ENCODE measurements around the gene HDHD5.

Gene HDHD5

DNA sequence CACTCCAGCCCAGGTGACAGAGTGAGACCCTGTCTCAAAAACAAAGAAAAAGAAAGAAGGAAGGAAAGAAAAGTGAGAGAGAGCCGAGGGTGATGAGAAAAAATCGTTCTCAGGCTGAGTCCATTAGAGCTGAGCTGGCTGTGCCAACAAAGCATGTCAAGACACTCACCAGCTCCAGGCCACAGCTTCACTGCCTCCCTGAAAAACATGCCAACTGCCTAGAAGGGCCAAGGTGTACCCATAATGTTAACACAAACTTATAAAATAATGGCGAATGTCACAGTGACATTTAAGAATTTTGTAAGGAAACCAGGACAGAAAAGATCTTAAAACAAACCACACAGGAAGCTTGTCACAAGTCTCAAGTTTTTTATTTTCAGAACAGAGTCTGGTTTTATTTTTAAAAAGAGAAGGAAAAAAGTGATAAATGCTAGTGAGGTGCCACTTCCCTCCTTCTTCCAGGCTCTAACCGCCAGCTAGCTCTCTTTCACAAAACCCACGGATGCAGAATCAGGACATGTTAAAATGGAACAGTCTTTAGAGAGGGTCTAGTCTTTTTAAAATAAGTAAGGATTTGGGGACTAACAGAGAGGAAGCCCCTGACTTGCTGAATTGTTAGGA, 43.0 kb downstream of the HDHD5 start:
- Histone ChIP-seq H4K20me1 (peaks cover 61% of the 10 kb centered on the region), H3K4me1 (peaks cover 86% of the 10 kb centered on the region), H3K36me3 (no peaks in the 10 kb centered on the region), H3K4me2 (peak overlapping the region; percentile 99), H3K9ac (peak overlapping the region; percentile 47; the same call in 1 of the 2 replicates), H3K9me3 (no peaks in the 10 kb centered on the region), H3K27ac (peak overlapping the region; percentile 61), H3K27me3 (peaks cover 4% of the 10 kb centered on the region; the same call in 1 of the 2 replicates), H3K4me3 (no peak overlapping the region)
- no peak for TF ChIP-seq Cebpa-rat (IDR thresholded peaks at IDR 0.05)

DNA sequence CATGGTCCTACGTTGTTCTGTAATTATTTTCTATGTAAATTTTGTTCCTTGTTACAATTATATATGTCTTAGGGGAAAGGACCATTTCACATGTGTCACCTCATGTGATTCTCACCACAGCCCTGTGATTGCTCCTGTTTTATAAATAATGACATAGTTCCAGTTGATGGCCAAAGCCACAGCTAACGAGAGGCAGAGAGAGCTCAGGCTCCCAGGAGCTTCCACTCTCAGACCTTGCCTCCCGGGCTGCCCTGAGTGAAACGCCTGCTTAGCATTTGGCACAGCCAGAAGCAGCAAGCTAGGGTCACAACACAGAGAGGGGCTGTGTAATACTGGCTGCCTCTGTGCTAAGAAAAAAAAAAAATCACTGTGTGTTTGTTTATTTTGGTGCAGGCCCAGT, 43.8 kb downstream of the HDHD5 start:
- Histone ChIP-seq H3K4me3 (no peak overlapping the region), H3K27me3 (0 out of 2 replicates have a peak, but pooled peaks cover under 1% of the 10 kb centered on the region), H3K9ac (no peak overlapping the region), H4K20me1 (peaks cover 59% of the 10 kb centered on the region), H3K36me3 (peaks cover 6% of the 10 kb centered on the region), H3K9me3 (no peaks in the 10 kb centered on the region), H3K4me1 (peaks cover 84% of the 10 kb centered on the region), H3K27ac (peak overlapping the region; percentile 61; the same call in 1 of the 2 replicates), H3K4me2 (peak overlapping the region; percentile 99)
- TF ChIP-seq Cebpa-rat (IDR thresholded peaks at IDR 0.05) = no peak

DNA sequence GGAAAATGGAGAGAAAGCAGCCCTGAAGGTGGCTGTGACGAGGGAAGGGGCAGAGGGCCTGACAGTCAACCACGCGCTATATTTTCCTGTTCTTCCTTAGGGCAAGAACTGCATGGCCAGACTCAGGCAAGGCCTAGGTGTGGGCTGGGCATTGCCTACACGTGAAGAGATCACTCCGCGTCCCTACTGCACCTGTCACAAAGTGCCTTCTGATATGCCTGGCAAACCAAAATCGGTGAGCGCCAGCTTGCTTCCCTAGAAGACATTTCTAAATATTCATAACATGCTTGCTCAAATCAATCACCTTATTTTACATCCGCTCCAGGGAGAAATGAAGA, 44.2 kb downstream of the HDHD5 start:
- Histone ChIP-seq H3K4me3 (no peak overlapping the region), H3K9ac (no peak overlapping the region), H3K27ac (0 out of 2 replicates have a peak overlapping the region, but pooled peaks have one; percentile 18), H3K4me1 (peaks cover 80% of the 10 kb centered on the region), H3K9me3 (no peaks in the 10 kb centered on the region), H4K20me1 (peaks cover 59% of the 10 kb centered on the region), H3K27me3 (no peaks in the 10 kb centered on the region), H3K4me2 (peak overlapping the region; percentile 99), H3K36me3 (peaks cover 9% of the 10 kb centered on the region)
- TF ChIP-seq Cebpa-rat (IDR thresholded peaks at IDR 0.05) = no peak

DNA sequence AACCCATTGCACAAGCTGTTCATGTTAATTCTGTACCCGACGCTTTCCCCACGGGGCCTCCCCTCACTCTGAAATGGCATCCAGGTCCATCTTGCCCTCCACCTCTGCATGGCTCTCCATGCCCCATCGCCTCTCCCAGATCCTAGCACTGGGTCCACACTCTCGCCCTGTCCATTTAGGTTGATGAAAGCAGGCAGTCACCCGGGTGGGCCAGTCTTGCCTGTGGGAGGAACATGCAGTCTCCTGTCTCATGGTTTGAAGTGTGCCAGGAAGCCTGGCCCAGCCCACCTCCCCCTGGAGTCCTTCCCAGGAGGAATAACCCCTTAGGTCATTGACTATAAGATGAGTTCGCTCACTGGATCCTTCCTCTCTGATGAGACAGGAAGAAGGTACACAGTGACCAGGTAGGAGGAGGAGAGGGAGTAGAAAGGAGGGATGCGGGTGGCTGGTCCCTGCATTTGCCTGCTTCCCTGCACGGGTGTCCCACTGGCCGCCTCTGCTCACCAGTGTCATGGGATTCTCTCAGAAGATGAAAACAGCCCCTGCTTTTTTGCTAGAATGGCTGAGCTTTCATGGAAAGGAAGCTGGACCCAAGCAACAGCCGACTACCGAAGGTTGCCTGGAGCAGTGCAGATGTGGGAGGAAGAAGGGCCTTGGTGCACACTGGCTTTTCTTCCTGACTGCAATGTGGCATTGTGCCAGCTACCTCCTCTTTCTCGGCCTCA, 44.7 kb downstream of the HDHD5 start:
- no peak for TF ChIP-seq Cebpa-rat (IDR thresholded peaks at IDR 0.05)
- Histone ChIP-seq H3K9ac (no peak overlapping the region), H4K20me1 (peaks cover 59% of the 10 kb centered on the region), H3K9me3 (no peaks in the 10 kb centered on the region), H3K4me2 (peak overlapping the region; percentile 99), H3K4me3 (no peak overlapping the region), H3K36me3 (peaks cover 15% of the 10 kb centered on the region), H3K27me3 (no peaks in the 10 kb centered on the region), H3K4me1 (peaks cover 75% of the 10 kb centered on the region), H3K27ac (peak overlapping the region; percentile 18)

DNA sequence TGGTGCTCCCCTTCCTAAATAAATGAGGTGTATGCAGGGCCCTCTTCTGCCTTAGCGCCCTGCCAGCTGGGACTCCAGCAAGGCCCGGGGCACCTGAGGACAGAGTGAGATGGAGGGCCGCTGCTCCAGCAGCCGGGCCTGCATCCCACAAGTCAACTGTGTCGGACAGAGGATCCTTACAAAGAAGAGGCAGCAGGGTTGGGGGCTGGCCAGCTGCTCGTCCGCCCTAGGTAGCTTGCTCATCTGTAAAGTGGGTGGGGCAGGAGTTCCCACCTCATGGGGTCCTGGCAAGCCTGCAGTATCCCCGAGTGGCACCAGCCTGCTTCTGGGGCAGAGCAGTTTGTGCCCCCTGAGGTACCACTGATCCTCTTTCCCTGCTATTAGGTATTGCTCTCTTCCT, 45.5 kb downstream of the HDHD5 start:
- TF ChIP-seq Cebpa-rat (IDR thresholded peaks at IDR 0.05) = no peak
- H3K27ac ChIP-seq = no peak overlapping the region
- H3K4me3 ChIP-seq = no peak overlapping the region
- no peak overlapping the region for H3K4me2 ChIP-seq
- no peaks in the 10 kb centered on the region for H3K27me3 ChIP-seq
- H3K9ac ChIP-seq = no peak overlapping the region
- H3K4me1 ChIP-seq = peaks cover 67% of the 10 kb centered on the region
- peaks cover 59% of the 10 kb centered on the region for H4K20me1 ChIP-seq
- H3K9me3 ChIP-seq = no peaks in the 10 kb centered on the region
- H3K36me3 ChIP-seq = peaks cover 22% of the 10 kb centered on the region

DNA sequence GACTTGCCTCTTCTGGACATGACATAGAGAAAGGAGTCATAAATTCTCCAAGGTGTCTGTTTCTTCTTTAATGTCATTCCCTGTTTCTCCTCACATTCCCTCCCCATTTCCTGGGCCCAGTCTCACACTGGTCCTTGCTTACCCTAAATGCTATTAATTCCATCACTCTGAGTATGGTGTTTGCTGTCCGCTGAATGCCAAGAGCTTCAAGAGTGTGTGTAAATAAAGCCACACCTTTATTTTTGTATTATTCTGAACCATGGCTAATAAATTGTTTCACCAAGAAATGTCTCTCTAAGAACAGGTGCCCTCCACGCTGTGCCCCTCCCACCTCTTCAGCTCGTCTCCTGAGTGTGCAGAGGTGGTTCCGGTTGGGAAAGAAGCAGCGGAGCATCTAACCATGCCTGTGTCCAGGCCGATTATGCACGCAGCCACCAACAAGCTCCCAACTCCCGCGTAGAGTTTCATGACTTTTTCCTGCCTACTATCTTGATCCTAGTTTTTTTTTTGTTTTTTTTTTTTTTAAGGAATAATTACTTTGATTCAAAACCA, 46.5 kb downstream of the HDHD5 start:
- no peak overlapping the region for H3K27ac ChIP-seq
- H3K4me3 ChIP-seq = no peak overlapping the region
- H3K36me3 ChIP-seq = peaks cover 32% of the 10 kb centered on the region
- no peaks in the 10 kb centered on the region for H3K27me3 ChIP-seq
- peaks cover 57% of the 10 kb centered on the region for H3K4me1 ChIP-seq
- no peak for TF ChIP-seq Cebpa-rat (IDR thresholded peaks at IDR 0.05)
- H3K4me2 ChIP-seq = no peak overlapping the region; the same call in 1 of the 2 replicates
- no peaks in the 10 kb centered on the region for H3K9me3 ChIP-seq
- peaks cover 56% of the 10 kb centered on the region for H4K20me1 ChIP-seq
- H3K9ac ChIP-seq = no peak overlapping the region

DNA sequence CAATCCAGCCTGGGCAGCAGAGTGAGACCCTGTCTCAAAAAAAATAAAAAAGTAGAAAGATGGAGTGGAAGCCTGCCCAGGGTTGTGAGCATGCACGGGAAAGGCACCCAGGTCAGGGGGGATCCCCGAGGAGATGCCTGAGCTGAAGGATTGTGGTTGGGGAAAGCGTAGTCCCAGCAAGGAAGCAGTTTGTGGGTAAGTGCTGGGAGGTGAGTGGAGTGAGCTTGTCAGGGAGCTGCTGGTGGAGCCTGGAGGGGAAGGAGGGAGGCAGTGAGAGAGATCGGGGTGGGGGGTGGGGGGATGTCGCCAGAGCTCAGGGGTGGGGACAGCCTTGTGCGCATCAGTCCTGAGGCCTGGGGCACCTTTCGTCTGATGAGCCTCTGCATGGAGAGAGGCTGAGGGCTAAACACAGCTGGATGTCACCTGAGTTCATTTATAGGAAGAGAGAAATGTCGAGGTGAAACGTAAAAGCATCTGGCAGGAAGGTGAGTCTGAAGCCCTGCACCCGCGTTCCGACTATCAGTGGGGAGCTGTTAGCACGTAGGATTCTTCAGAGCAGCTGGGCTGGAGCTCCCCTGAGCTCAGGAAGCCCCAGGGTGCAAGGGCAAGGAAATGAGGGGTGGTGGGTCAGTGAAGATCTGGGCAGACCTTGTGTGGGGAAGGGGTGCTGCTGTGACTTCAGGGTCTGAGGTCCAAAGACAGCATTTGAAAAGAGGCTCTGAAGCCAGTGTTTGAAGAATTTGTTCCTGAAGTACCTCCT, 48.1 kb downstream of the HDHD5 start:
- no peaks in the 10 kb centered on the region for H3K27me3 ChIP-seq
- H3K36me3 ChIP-seq = peaks cover 42% of the 10 kb centered on the region
- no peak overlapping the region for H3K9ac ChIP-seq
- H3K4me1 ChIP-seq = peaks cover 56% of the 10 kb centered on the region
- no peak for TF ChIP-seq Cebpa-rat (IDR thresholded peaks at IDR 0.05)
- no peak overlapping the region for H3K4me2 ChIP-seq
- no peaks in the 10 kb centered on the region for H3K9me3 ChIP-seq
- H4K20me1 ChIP-seq = peaks cover 66% of the 10 kb centered on the region
- H3K4me3 ChIP-seq = no peak overlapping the region
- no peak overlapping the region for H3K27ac ChIP-seq

DNA sequence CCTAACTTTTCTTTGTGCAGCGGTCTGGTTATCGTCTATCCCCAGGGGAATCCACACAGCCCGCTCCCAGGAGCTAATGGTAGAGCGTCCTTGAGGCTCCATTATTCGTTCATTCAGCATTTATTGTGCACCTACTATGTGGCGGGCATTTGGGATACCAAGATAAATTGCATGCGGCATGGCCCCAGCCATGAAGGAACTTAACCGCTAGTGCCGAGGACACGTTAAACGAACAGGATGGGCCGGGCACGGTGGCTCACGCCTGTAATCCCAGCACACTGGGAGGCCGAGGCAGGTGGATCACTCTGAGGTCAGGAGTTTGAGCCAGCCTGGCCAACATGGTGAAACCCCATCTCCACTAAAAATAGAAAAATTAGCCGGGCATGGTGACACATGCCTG, 49.1 kb downstream of the HDHD5 start:
- Histone ChIP-seq H4K20me1 (peaks cover 72% of the 10 kb centered on the region), H3K36me3 (peaks cover 52% of the 10 kb centered on the region), H3K27me3 (no peaks in the 10 kb centered on the region), H3K4me3 (no peak overlapping the region), H3K4me2 (no peak overlapping the region), H3K9ac (no peak overlapping the region), H3K9me3 (no peaks in the 10 kb centered on the region), H3K4me1 (peaks cover 51% of the 10 kb centered on the region), H3K27ac (no peak overlapping the region)
- no peak for TF ChIP-seq Cebpa-rat (IDR thresholded peaks at IDR 0.05)

DNA sequence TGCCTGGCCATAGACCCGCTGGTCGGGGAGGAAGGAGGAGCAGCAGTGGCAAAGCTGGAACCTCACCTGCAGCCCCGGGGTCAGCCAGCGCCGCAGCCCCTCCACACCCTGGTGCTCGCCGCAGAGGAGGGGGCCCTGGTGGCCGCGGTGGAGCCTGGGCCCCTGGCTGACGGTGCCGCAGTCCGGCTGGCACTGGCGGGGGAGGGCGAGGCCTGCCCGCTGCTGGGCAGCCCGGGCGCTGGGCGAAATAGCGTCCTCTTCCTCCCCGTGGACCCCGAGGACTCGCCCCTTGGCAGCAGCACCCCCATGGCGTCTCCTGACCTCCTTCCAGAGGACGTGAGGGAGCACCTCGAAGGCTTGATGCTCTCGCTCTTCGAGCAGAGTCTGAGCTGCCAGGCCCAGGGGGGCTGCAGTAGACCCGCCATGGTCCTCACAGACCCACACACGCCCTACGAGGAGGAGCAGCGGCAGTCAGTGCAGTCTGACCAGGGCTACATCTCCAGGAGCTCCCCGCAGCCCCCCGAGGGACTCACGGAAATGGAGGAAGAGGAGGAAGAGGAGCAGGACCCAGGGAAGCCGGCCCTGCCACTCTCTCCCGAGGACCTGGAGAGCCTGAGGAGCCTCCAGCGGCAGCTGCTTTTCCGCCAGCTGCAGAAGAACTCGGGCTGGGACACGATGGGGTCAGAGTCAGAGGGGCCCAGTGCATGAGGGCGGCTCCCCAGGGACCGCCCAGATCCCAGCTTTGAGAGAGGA, 49.8 kb downstream of the HDHD5 start:
- peaks cover 71% of the 10 kb centered on the region for H4K20me1 ChIP-seq
- no peak overlapping the region for H3K9ac ChIP-seq
- H3K27ac ChIP-seq = no peak overlapping the region
- TF ChIP-seq Cebpa-rat (IDR thresholded peaks at IDR 0.05) = no peak
- peaks cover 44% of the 10 kb centered on the region for H3K4me1 ChIP-seq
- no peak overlapping the region for H3K4me3 ChIP-seq
- H3K4me2 ChIP-seq = no peak overlapping the region
- no peaks in the 10 kb centered on the region for H3K27me3 ChIP-seq
- H3K9me3 ChIP-seq = no peaks in the 10 kb centered on the region
- peaks cover 59% of the 10 kb centered on the region for H3K36me3 ChIP-seq
